Measurements from ENCODE around the gene PPTC7. TPM values are rescaled to one million over a fixed set of nuclear protein-coding genes. Genes with fewer than 3 reads are reported as not detected.

PPTC7 gene
- total and polyA plus RNA-seq, 2 experiments from 2014 or later: 8.1 to 11.8 TPM

- Histone ChIP-seq H3K27ac (no peak overlapping the region), H3K79me2 (peaks cover 8% of the 10 kb centered on the region), H3K9me3 (ENCODE audit: low read depth) (no peaks in the 10 kb centered on the region), H3K27me3 (no peaks in the 10 kb centered on the region), H4K20me1 (ENCODE audit: insufficient read depth, poor library complexity, severe bottlenecking) (no peaks in the 10 kb centered on the region), H2AFZ (no peak overlapping the region), H3K4me1 (ENCODE audit: insufficient read depth) (no peaks in the 10 kb centered on the region), H3K4me2 (no peak overlapping the region), H3K9me2 (replicated peaks; ENCODE audit: insufficient read depth) (no peaks in the 10 kb centered on the region), H3K4me3 (no peak overlapping the region), H3K36me3 (replicated peaks; ENCODE audit: insufficient read depth, low read depth) (no peaks in the 10 kb centered on the region)
- DNase-seq (ENCODE audit: low spot score): no peak
- WGBS (ENCODE audit: low lambda C conversion rate, missing lambda C conversion rate): 96% methylated on average over 8 of the region's 8 CpGs
- TF ChIP-seq EZH2 (IDR thresholded peaks at IDR 0.05; ENCODE audit: borderline replicate concordance): no peak
- no peak for TF ChIP-seq CTCF (IDR thresholded peaks at IDR 0.05; ENCODE audit: poor library complexity)
- TF ChIP-seq EZH2phosphoT487 (IDR thresholded peaks at IDR 0.05; ENCODE audit: low read depth, severe bottlenecking, unreplicated experiment): no peak
Measured at GRCh38 chr12:110540048-110540447, 43.1 kb downstream of the PPTC7 start.

- Histone ChIP-seq H3K27me3 (no peaks in the 10 kb centered on the region), H2AFZ (no peak overlapping the region), H3K36me3 (replicated peaks; ENCODE audit: insufficient read depth, low read depth) (no peaks in the 10 kb centered on the region), H4K20me1 (ENCODE audit: insufficient read depth, poor library complexity, severe bottlenecking) (no peaks in the 10 kb centered on the region), H3K27ac (peak overlapping the region; percentile 65), H3K4me3 (no peak overlapping the region), H3K9me3 (ENCODE audit: low read depth) (no peaks in the 10 kb centered on the region), H3K79me2 (peaks cover 10% of the 10 kb centered on the region), H3K9me2 (replicated peaks; ENCODE audit: insufficient read depth) (no peaks in the 10 kb centered on the region), H3K4me2 (no peak overlapping the region), H3K4me1 (ENCODE audit: insufficient read depth) (peaks cover 3% of the 10 kb centered on the region)
- WGBS (ENCODE audit: low lambda C conversion rate, missing lambda C conversion rate): 95% methylated on average over 5 of the region's 5 CpGs
- TF ChIP-seq EZH2phosphoT487 (IDR thresholded peaks at IDR 0.05; ENCODE audit: low read depth, severe bottlenecking, unreplicated experiment): no peak
- no peak for TF ChIP-seq CTCF (IDR thresholded peaks at IDR 0.05; ENCODE audit: poor library complexity)
- TF ChIP-seq EZH2 (IDR thresholded peaks at IDR 0.05; ENCODE audit: borderline replicate concordance): no peak
- DNase-seq (ENCODE audit: low spot score): no peak
Measured at GRCh38 chr12:110538869-110539622, 44.1 kb downstream of the PPTC7 start.

- H2AFZ ChIP-seq: no peak overlapping the region
- H3K9me3 ChIP-seq (ENCODE audit: low read depth): no peaks in the 10 kb centered on the region
- H3K79me2 ChIP-seq: peaks cover 12% of the 10 kb centered on the region
- 94% methylated on average over 9 of the region's 9 CpGs for WGBS (ENCODE audit: low lambda C conversion rate, missing lambda C conversion rate)
- H3K27ac ChIP-seq: peak overlapping the region; percentile 65
- peak; percentile 12 for DNase-seq (ENCODE audit: low spot score)
- no peak overlapping the region for H3K4me2 ChIP-seq
- no peaks in the 10 kb centered on the region for H3K9me2 ChIP-seq (replicated peaks; ENCODE audit: insufficient read depth)
- H3K27me3 ChIP-seq: no peaks in the 10 kb centered on the region
- H3K4me3 ChIP-seq: no peak overlapping the region
- H3K4me1 ChIP-seq (ENCODE audit: insufficient read depth): peaks cover 14% of the 10 kb centered on the region
- TF ChIP-seq EZH2phosphoT487 (IDR thresholded peaks at IDR 0.05; ENCODE audit: low read depth, severe bottlenecking, unreplicated experiment) (no peak), CTCF (IDR thresholded peaks at IDR 0.05; ENCODE audit: poor library complexity) (no peak), EZH2 (IDR thresholded peaks at IDR 0.05; ENCODE audit: borderline replicate concordance) (no peak)
- no peaks in the 10 kb centered on the region for H3K36me3 ChIP-seq (replicated peaks; ENCODE audit: insufficient read depth, low read depth)
- no peaks in the 10 kb centered on the region for H4K20me1 ChIP-seq (ENCODE audit: insufficient read depth, poor library complexity, severe bottlenecking)
Measured at GRCh38 chr12:110537605-110538409, 45.3 kb downstream of the PPTC7 start.

All from hepatocyte (in vitro differentiated cells).